Occipital lobe (tissue), 2 donors: Measurements from ENCODE around the gene ATP10B. TPM values are rescaled to one million over a fixed set of nuclear protein-coding genes. Genes with fewer than 3 reads are reported as not detected.

Experiments
- DNase-seq: peaks from one replicate; lab custom pipeline; 2025; lab: John Stamatoyannopoulos, UW
- total RNA-seq: library from RNA; depleted of rRNA; stranded (reverse); fragments of >200 nt; gene quantifications from one replicate; pipeline ENCODE4 v1.2.3, GENCODE V29; 2014

Gene ATP10B
- total RNA-seq, 1 donor from 2014 or later: 4.7 TPM

DNA sequence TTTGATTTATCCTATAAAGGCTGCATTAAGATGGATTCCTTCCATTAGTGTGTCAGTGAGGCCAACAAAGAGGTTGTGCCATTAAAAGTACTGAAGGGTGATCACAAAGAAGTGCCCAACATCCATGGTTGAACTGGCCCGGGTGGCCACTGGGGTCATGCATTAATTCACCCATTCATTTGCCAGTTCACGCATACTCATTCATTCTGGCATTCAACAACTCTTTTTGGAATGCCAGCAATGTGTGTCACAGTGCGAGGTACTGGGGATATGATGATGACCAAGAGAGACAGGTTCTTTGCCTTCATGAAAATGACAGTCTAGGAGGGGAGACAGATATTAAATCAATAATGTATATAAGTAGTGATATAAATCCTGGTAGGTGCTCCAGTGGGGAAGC is 337.1 kb downstream of the ATP10B start:
- no peak for DNase-seq

DNA sequence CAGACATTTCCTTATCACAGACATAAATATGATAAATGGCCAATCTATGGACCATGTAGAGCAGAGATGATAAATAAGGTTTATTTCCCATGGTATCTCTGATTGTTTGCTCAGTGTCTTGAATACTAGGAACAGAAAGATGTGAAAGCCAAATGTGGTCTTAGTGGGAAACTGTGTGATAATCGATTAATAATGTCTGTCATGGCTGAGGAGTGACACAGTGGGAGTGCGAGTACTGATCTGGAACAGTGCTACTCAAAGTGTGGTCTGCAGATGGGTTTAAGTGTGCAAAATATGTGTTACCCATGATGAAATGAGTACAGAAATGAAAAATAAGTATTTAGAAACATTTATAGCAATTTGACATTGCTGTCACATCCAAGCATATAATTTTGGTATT is 337.8 kb downstream of the ATP10B start:
- no peak for DNase-seq

DNA sequence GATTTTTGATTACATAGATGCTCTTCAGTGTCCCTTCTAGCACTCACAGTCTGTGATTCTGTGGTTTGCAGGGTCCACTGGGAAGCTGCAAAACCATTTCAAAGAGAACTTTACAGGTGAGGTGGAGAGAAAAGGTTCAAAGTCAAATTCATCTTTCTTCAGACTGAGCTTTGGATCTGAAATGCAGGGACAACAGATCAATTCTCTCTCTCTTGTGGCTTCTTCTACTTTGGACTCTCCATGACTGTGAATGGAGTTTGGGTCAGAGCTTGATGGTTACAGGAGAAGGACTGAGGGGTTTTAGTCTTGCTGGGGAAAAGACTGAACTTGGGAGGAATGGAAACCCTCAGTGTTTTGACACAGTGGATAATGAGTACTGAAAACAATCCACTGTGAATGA is 338.5 kb downstream of the ATP10B start:
- DNase-seq: no peak
